K562 (cell line): Measurements from ENCODE around the gene DTX3. TPM values are rescaled to one million over a fixed set of nuclear protein-coding genes. Genes with fewer than 3 reads are reported as not detected.
A peak's percentile ranks its signal among the peaks of the same experiment; 100 is the strongest.

Source experiments
- ARID2 ChIP-seq: fragments of 450-650 bp; IDR thresholded peaks from 2 replicates; pipeline ENCODE4 v1.6.1; 2017; ENCODE audit warnings: antibody characterized with exemption, mild to moderate bottlenecking
- ATF7 ChIP-seq: fragments of 450-650 bp; IDR thresholded peaks from 2 replicates; pipeline ENCODE4 v1.7.1; 2014; ENCODE audit warnings: mild to moderate bottlenecking, moderate library complexity
- C11orf30 ChIP-seq: fragments of 450-650 bp; IDR thresholded peaks from 2 replicates; pipeline ENCODE4 v1.6.1; 2016; ENCODE audit warnings: low read depth, mild to moderate bottlenecking
- ELF4 ChIP-seq: fragments of 450-650 bp; formaldehyde crosslinking; IDR thresholded peaks from 2 replicates; pipeline ENCODE4 v1.4.0; 2022; ENCODE audit warnings: missing genetic modification characterization
- GATA2 ChIP-seq: sonication (generic); formaldehyde crosslinking; IDR thresholded peaks from 2 replicates; pipeline ENCODE4 v1.4.0; 2020; ENCODE audit warnings: mild to moderate bottlenecking, missing genetic modification reagents
- KDM2B ChIP-seq: fragments of 250-450 bp; sonication (Bioruptor Pico); IDR thresholded peaks from 2 replicates; pipeline ENCODE4 v1.8.0; 2021; ENCODE audit warnings: mild to moderate bottlenecking, moderate library complexity
- MCM2 ChIP-seq: fragments of 450-650 bp; IDR thresholded peaks from 2 replicates; pipeline ENCODE4 v1.6.1; 2017; ENCODE audit warnings: low read depth, mild to moderate bottlenecking
- STAT5A ChIP-seq: IDR thresholded peaks from 2 replicates; pipeline ENCODE4 v1.6.1; 2012; ENCODE audit warnings: low read length, inconsistent platforms, borderline replicate concordance
- ZSCAN32 ChIP-seq: fragments of 450-650 bp; formaldehyde crosslinking; IDR thresholded peaks from 2 replicates; pipeline ENCODE4 v1.4.0; 2020; ENCODE audit warnings: mild to moderate bottlenecking, moderate library complexity
- polyA plus RNA-seq, 8 experiments: library from polyadenylated mRNA; depleted of rRNA in 4 of 8; stranded (reverse) in 5 of 8; unstranded in 3 of 8; fragments of >200 nt; fragmentation: Nextera tagmentation in 2 of 8; fragmentation: Illumina TruSeq in 1 of 8; extraction: Ambion mirVana in 2 of 8; extraction: Trizol in 1 of 8; gene quantifications; 2 replicates each; pipeline versions ENCODE4 v1.2.1 to v1.2.3, GENCODE V29; 2011 to 2014; ENCODE audit warnings: inconsistent platforms in 1 of 8, missing spikeins in 1 of 8
- total RNA-seq, 7 experiments: library from RNA; depleted of rRNA in 6 of 7; stranded (reverse); fragments of >200 nt in 6 of 7; fragmentation: Illumina TruSeq in 2 of 7; extraction: Trizol in 2 of 7; gene quantifications; 2 replicates each; pipeline versions ENCODE4 v1.2.1 to v1.2.3, GENCODE V29; 2011 to 2021; ENCODE audit warnings: low replicate concordance in 1 of 7
- TF ChIP-seq, protein P1 (sequence below), 2 experiments: IDR thresholded peaks; 2 replicates each; pipeline ENCODE4 v1.6.1; 2012; ENCODE audit warnings: improper control_type of control experiment in 2 of 2, low read depth in 2 of 2, low read length in 2 of 2, borderline replicate concordance in 1 of 2
- TF ChIP-seq, protein P2 (sequence below): fragments of 450-650 bp; IDR thresholded peaks from 2 replicates; pipeline ENCODE4 v1.6.1; 2016; ENCODE audit warnings: low read depth
- TF ChIP-seq, protein P3 (sequence below): sonication (generic); formaldehyde crosslinking; IDR thresholded peaks from 2 replicates; pipeline ENCODE4 v1.8.0; 2022; ENCODE audit warnings: missing genetic modification reagents, mild to moderate bottlenecking, moderate library complexity, borderline replicate concordance
- TF ChIP-seq, protein P4 (sequence below): IDR thresholded peaks from 2 replicates; pipeline ENCODE4 v1.6.1; 2011; ENCODE audit warnings: borderline replicate concordance, low read depth, mild to moderate bottlenecking, moderate library complexity, low read length; ENCODE audit not compliant: insufficient read depth, poor library complexity, severe bottlenecking

The DTX3 gene
- total and polyA plus RNA-seq, 9 of the 15 experiments (the other 6 are each of a cell fraction or from before 2014, with no cell fraction given): 0.03 to 0.09 (median 0.06) TPM; not detected in 6

DNA sequence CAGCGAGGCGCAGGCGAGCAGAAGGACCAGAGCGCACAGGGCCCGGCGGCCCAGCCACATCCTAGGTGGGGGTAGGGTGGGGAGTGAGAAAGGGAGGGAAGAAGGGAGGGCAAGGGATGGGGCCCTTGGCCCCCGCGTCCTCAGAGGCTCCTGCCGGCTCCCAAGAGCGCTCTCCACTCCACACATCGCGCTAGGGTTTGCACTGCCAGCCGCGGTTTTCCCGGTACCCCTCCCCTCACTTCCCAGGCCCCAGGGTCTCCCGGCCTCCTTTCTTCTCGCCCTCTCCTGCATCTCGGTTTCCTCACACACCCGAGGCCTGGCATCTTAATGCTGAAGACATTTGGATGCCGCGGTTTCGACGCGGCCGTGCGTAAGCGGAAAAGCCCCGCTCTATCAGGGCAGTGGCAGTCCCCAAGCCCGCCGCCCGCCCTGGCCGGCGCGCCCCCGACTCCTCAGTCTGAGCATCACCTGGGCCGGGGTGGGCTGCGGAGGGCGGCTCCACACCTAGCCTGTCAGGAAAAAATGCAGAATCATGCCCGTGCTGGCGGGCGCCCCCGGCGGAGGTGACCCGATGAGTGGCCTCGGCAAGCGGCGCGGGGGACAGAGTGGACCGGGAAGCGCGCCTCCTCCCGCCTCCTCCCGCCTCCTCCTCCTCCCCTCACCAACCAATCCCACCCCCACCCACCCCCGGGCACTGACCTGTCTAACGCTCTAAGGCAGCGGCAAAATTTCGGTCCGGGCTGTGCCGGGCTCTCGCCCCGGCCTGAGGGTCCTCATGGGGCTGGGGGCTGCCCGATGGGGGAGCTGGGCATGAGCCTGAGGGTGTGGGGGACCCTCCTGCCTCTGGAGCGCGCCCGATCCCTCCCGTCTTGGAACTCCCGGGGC, 27.7 kb downstream of the DTX3 start (continued):
- TF ChIP-seq, protein P1, sequence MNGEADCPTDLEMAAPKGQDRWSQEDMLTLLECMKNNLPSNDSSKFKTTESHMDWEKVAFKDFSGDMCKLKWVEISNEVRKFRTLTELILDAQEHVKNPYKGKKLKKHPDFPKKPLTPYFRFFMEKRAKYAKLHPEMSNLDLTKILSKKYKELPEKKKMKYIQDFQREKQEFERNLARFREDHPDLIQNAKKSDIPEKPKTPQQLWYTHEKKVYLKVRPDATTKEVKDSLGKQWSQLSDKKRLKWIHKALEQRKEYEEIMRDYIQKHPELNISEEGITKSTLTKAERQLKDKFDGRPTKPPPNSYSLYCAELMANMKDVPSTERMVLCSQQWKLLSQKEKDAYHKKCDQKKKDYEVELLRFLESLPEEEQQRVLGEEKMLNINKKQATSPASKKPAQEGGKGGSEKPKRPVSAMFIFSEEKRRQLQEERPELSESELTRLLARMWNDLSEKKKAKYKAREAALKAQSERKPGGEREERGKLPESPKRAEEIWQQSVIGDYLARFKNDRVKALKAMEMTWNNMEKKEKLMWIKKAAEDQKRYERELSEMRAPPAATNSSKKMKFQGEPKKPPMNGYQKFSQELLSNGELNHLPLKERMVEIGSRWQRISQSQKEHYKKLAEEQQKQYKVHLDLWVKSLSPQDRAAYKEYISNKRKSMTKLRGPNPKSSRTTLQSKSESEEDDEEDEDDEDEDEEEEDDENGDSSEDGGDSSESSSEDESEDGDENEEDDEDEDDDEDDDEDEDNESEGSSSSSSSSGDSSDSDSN (IDR thresholded peaks at IDR 0.05; ENCODE audit: borderline replicate concordance in 1 of 2, low read depth in 2 of 2, low read length in 2 of 2): no peak
- TF ChIP-seq C11orf30: peak; percentile 88
- TF ChIP-seq ATF7: no peak
- TF ChIP-seq, protein P2, sequence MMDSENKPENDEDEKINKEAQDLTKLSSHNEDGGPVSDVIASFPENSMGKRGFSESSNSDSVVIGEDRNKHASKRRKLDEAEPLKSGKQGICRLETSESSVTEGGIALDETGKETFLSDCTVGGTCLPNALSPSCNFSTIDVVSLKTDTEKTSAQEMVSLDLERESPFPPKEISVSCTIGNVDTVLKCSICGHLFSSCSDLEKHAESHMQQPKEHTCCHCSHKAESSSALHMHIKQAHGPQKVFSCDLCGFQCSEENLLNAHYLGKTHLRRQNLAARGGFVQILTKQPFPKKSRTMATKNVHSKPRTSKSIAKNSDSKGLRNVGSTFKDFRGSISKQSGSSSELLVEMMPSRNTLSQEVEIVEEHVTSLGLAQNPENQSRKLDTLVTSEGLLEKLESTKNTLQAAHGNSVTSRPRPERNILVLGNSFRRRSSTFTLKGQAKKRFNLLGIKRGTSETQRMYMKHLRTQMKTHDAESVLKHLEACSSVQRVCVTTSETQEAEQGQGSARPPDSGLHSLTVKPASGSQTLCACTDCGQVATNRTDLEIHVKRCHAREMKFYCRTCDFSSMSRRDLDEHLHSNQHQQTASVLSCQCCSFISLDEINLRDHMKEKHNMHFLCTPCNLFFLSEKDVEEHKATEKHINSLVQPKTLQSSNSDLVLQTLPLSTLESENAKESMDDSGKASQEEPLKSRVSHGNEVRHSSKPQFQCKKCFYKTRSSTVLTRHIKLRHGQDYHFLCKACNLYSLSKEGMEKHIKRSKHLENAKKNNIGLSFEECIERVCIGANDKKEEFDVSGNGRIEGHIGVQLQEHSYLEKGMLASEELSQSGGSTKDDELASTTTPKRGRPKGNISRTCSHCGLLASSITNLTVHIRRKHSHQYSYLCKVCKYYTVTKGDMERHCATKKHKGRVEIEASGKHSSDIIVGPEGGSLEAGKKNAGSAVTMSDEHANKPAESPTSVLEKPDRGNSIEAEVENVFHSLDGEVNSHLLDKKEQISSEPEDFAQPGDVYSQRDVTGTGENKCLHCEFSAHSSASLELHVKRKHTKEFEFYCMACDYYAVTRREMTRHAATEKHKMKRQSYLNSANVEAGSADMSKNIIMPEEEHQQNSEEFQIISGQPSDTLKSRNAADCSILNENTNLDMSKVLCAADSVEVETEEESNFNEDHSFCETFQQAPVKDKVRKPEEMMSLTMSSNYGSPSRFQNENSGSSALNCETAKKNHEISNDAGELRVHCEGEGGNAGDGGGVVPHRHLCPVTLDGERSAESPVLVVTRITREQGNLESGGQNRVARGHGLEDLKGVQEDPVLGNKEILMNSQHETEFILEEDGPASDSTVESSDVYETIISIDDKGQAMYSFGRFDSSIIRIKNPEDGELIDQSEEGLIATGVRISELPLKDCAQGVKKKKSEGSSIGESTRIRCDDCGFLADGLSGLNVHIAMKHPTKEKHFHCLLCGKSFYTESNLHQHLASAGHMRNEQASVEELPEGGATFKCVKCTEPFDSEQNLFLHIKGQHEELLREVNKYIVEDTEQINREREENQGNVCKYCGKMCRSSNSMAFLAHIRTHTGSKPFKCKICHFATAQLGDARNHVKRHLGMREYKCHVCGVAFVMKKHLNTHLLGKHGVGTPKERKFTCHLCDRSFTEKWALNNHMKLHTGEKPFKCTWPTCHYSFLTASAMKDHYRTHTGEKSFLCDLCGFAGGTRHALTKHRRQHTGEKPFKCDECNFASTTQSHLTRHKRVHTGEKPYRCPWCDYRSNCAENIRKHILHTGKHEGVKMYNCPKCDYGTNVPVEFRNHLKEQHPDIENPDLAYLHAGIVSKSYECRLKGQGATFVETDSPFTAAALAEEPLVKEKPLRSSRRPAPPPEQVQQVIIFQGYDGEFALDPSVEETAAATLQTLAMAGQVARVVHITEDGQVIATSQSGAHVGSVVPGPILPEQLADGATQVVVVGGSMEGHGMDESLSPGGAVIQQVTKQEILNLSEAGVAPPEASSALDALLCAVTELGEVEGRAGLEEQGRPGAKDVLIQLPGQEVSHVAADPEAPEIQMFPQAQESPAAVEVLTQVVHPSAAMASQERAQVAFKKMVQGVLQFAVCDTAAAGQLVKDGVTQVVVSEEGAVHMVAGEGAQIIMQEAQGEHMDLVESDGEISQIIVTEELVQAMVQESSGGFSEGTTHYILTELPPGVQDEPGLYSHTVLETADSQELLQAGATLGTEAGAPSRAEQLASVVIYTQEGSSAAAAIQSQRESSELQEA: no peak
- TF ChIP-seq KDM2B (CRISPR knock-in tag): 0 out of 2 replicates have a peak, but pooled peaks have one; percentile 32
- TF ChIP-seq ARID2: 0 out of 2 replicates have a peak, but pooled peaks have one; percentile 9
- no peak for TF ChIP-seq ZSCAN32 (CRISPR knock-in tag)
- TF ChIP-seq GATA2 (CRISPR knock-in tag): no peak
- TF ChIP-seq, protein P3, sequence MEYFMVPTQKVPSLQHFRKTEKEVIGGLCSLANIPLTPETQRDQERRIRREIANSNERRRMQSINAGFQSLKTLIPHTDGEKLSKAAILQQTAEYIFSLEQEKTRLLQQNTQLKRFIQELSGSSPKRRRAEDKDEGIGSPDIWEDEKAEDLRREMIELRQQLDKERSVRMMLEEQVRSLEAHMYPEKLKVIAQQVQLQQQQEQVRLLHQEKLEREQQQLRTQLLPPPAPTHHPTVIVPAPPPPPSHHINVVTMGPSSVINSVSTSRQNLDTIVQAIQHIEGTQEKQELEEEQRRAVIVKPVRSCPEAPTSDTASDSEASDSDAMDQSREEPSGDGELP (CRISPR knock-in tag): peak; percentile 23
- TF ChIP-seq, protein P4, sequence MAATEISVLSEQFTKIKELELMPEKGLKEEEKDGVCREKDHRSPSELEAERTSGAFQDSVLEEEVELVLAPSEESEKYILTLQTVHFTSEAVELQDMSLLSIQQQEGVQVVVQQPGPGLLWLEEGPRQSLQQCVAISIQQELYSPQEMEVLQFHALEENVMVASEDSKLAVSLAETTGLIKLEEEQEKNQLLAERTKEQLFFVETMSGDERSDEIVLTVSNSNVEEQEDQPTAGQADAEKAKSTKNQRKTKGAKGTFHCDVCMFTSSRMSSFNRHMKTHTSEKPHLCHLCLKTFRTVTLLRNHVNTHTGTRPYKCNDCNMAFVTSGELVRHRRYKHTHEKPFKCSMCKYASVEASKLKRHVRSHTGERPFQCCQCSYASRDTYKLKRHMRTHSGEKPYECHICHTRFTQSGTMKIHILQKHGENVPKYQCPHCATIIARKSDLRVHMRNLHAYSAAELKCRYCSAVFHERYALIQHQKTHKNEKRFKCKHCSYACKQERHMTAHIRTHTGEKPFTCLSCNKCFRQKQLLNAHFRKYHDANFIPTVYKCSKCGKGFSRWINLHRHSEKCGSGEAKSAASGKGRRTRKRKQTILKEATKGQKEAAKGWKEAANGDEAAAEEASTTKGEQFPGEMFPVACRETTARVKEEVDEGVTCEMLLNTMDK: peak; percentile 52
- no peak for TF ChIP-seq STAT5A
- TF ChIP-seq ELF4 (CRISPR knock-in tag): no peak
- TF ChIP-seq MCM2: no peak
